HepG2 (cell line): Measurements from ENCODE around the gene SLC44A5. TPM values are rescaled to one million over a fixed set of nuclear protein-coding genes. Genes with fewer than 3 reads are reported as not detected.

ENCODE experiments used
- ATAC-seq: fragments of 200-7000 bp; cut with Tn5 transposase; 3 replicates; pipeline ENCODE4 v1.9.1; 2020; ENCODE audit warnings: mild to moderate bottlenecking, moderate library complexity
- BruUV-seq: library from RNA; stranded (reverse); fragments of 400-500 nt; replicated peaks from 2 replicates; lab custom pipeline; 2021; lab: Mats Ljungman, UMichigan
- CTCF ChIA-PET: fragments of 300-600 bp; formaldehyde crosslinking; extraction: SDS; loops from one replicate; lab custom pipeline; 2021; ENCODE audit warnings: low total read pairs, inconsistent platforms, low intra/inter-chr PET ratio; lab: Yijun Ruan, JAX
- POLR2A ChIA-PET: fragments of 350-600 bp; sonication (Branson Sonifier 250); formaldehyde crosslinking; loops from one replicate; lab custom pipeline; 2020; ENCODE audit warnings: antibody characterized with exemption, inconsistent platforms; lab: Yijun Ruan, JAX
- DNase-seq: peaks from one replicate; pipeline ENCODE4 v3.0.0-alpha.2; 2015; ENCODE audit warnings: low spot score
- FAIRE-seq: peaks from 3 replicates; lab custom pipeline; 2011; peaks lifted over from hg19 to GRCh38; lab: Jason Lieb, UNC
- H2AFZ ChIP-seq: one replicate; pipeline ENCODE4 v1.6.1; 2011; ENCODE audit warnings: low read length, inconsistent platforms
- H3K27ac ChIP-seq: fragments of 300-600 bp; 3 replicates; pipeline ENCODE4 v1.8.0; 2011; ENCODE audit warnings: mixed run types, mild to moderate bottlenecking, mixed read lengths, low read length, inconsistent platforms; ENCODE audit not compliant: insufficient read depth; ENCODE audit errors: extremely low read length
- H3K27me3 ChIP-seq, 2 experiments: fragments of 200-600 bp in 1 of 2; 2 replicates in 1 of 2; 3 replicates in 1 of 2; pipeline versions ENCODE4 v1.6.0 to v1.8.0; 2011; ENCODE audit warnings: low read length in 2 of 2, mild to moderate bottlenecking in 2 of 2, moderate library complexity in 2 of 2, inconsistent platforms in 1 of 2; ENCODE audit not compliant: insufficient read depth in 2 of 2, control insufficient read depth in 1 of 2
- H3K36me3 ChIP-seq, 2 experiments: fragments of 200-600 bp in 1 of 2; replicated peaks in 1 of 2; 2 replicates in 1 of 2; 3 replicates in 1 of 2; pipeline versions ENCODE4 v1.5.1 to v1.8.0; 2011; ENCODE audit warnings: low read length in 2 of 2, inconsistent platforms in 1 of 2; ENCODE audit not compliant: insufficient read depth in 2 of 2, control insufficient read depth in 1 of 2
- H3K4me1 ChIP-seq: 2 replicates; pipeline ENCODE4 v1.5.1; 2012; ENCODE audit warnings: low read length, inconsistent platforms; ENCODE audit not compliant: insufficient read depth
- H3K4me2 ChIP-seq: 2 replicates; pipeline ENCODE4 v1.6.0; 2011; ENCODE audit warnings: low read depth, low read length, inconsistent platforms
- H3K4me3 ChIP-seq, 3 experiments: fragments of 200-600 bp in 1 of 3; sonication (generic), shearing (Covaris generic) in 1 of 3; replicated peaks in 1 of 3; 2 replicates each; pipeline ENCODE4 v1.5.1; 2011 to 2016; ENCODE audit warnings: low read length in 3 of 3, inconsistent platforms in 2 of 3, low read depth in 2 of 3, mild to moderate bottlenecking in 2 of 3, control low read depth in 1 of 3, mixed read lengths in 1 of 3; ENCODE audit not compliant: insufficient read depth in 1 of 3
- H3K79me2 ChIP-seq: one replicate; pipeline ENCODE4 v1.6.1; 2011; ENCODE audit warnings: low read length, inconsistent platforms; ENCODE audit not compliant: insufficient read depth
- H3K9ac ChIP-seq: 2 replicates; pipeline ENCODE4 v1.6.0; 2011; ENCODE audit warnings: mild to moderate bottlenecking, low read depth, low read length, inconsistent platforms; ENCODE audit not compliant: insufficient read depth
- H3K9me3 ChIP-seq: 2 replicates; pipeline ENCODE4 v1.5.1; 2012; ENCODE audit warnings: mild to moderate bottlenecking, low read length
- H4K20me1 ChIP-seq: 2 replicates; pipeline ENCODE4 v1.6.0; 2011; ENCODE audit warnings: inconsistent platforms, mild to moderate bottlenecking, low read length, moderate library complexity; ENCODE audit not compliant: insufficient read depth
- ATAD3A ChIP-seq: sonication (generic); formaldehyde crosslinking; IDR thresholded peaks from 2 replicates; pipeline ENCODE4 v1.4.0; 2020; ENCODE audit warnings: missing genetic modification reagents
- KDM1A ChIP-seq: IDR thresholded peaks from 2 replicates; pipeline ENCODE4 v1.6.1; 2016; ENCODE audit warnings: missing compliant biosample characterization
- PHB2 ChIP-seq: fragments of 450-650 bp; IDR thresholded peaks from 2 replicates; pipeline ENCODE4 v1.6.1; 2018; ENCODE audit not compliant: partially characterized antibody
- SIX4 ChIP-seq: sonication (generic); formaldehyde crosslinking; IDR thresholded peaks from 2 replicates; pipeline ENCODE4 v1.4.0; 2020; ENCODE audit warnings: missing genetic modification reagents
- TCF12 ChIP-seq, 2 experiments: fragments of 450-650 bp in 1 of 2; sonication (generic) in 1 of 2; formaldehyde crosslinking in 1 of 2; IDR thresholded peaks; 2 replicates each; pipeline versions ENCODE4 v1.6.1 to v1.8.0; 2017 to 2022; ENCODE audit warnings: antibody characterized with exemption in 1 of 2, mild to moderate bottlenecking in 1 of 2, missing genetic modification reagents in 1 of 2, moderate library complexity in 1 of 2
- TFE3 ChIP-seq: IDR thresholded peaks from 2 replicates; pipeline ENCODE4 v1.6.1; 2016
- ZFP37 ChIP-seq: sonication (generic); formaldehyde crosslinking; IDR thresholded peaks from 2 replicates; pipeline ENCODE4 v1.4.0; 2020; ENCODE audit warnings: missing genetic modification reagents, borderline replicate concordance
- ZNF180 ChIP-seq: sonication (generic); formaldehyde crosslinking; IDR thresholded peaks from 2 replicates; pipeline ENCODE4 v1.4.0; 2020; ENCODE audit warnings: low read depth, missing genetic modification reagents, borderline replicate concordance
- ZNF205 ChIP-seq: IDR thresholded peaks from 2 replicates; pipeline ENCODE4 v1.6.1; 2018; ENCODE audit warnings: missing biosample characterization, missing genetic modification reagents
- ZNF3 ChIP-seq: IDR thresholded peaks from 2 replicates; pipeline ENCODE4 v1.7.0; 2017; ENCODE audit warnings: inconsistent platforms
- ZNF451 ChIP-seq: sonication (generic); formaldehyde crosslinking; IDR thresholded peaks from 2 replicates; pipeline ENCODE4 v1.5.0; 2020; ENCODE audit warnings: mild to moderate bottlenecking, missing genetic modification reagents
- ZNF614 ChIP-seq: IDR thresholded peaks from 2 replicates; pipeline ENCODE4 v1.6.1; 2018; ENCODE audit warnings: missing biosample characterization, missing genetic modification reagents, inconsistent platforms, borderline replicate concordance
- ZNF816 ChIP-seq: sonication (generic); formaldehyde crosslinking; IDR thresholded peaks from 2 replicates; pipeline ENCODE4 v1.8.0; 2022; ENCODE audit warnings: missing genetic modification reagents, mild to moderate bottlenecking, borderline replicate concordance
- ZSCAN31 ChIP-seq: sonication (generic); formaldehyde crosslinking; IDR thresholded peaks from 2 replicates; pipeline ENCODE4 v1.5.0; 2020; ENCODE audit warnings: low read depth, mild to moderate bottlenecking, missing genetic modification reagents
- ZSCAN5A ChIP-seq: sonication (generic); formaldehyde crosslinking; IDR thresholded peaks from 2 replicates; pipeline ENCODE4 v1.8.0; 2022; ENCODE audit warnings: mild to moderate bottlenecking, missing genetic modification reagents, borderline replicate concordance
- WGBS: methylation state at CpG from one replicate; pipeline ENCODE4 v1.1.6; 2017; ENCODE audit warnings: low lambda C conversion rate; 5-methylcytosine and 5-hydroxymethylcytosine counted together
- in situ Hi-C: cut with HindIII; loops from 2 replicates; pipeline ENCODE4 v1.10.0; 2017; ENCODE audit warnings: low pct_unique_long_range_greater_than_20kb; ENCODE audit not compliant: extremely low pct_ligation_motif_present
- intact Hi-C: fragments of 100-400 bp; cut with micrococcal nuclease; formaldehyde crosslinking; loops from one replicate; pipeline ENCODE4 v1.10.0; 2022; ENCODE audit not compliant: unreplicated experiment
- polyA plus RNA-seq, 8 experiments: library from polyadenylated mRNA; depleted of rRNA in 3 of 8; stranded (reverse) in 7 of 8; unstranded in 1 of 8; fragments of >200 nt; fragmentation: Illumina TruSeq in 4 of 8; extraction: Trizol in 4 of 8; gene quantifications; 2 replicates each; pipeline versions ENCODE4 v1.2.1 to v1.2.3, GENCODE V29; 2011 to 2016; ENCODE audit warnings: low read depth in 4 of 8, missing spikeins in 1 of 8, mixed read lengths in 1 of 8; ENCODE audit not compliant: insufficient read depth in 1 of 8
- total RNA-seq, 5 experiments: library from RNA; depleted of rRNA; stranded (reverse); fragments of >200 nt; fragmentation: Illumina TruSeq; extraction: Trizol; gene quantifications; 2 replicates each; pipeline ENCODE4 v1.2.3, GENCODE V29; 2016; ENCODE audit warnings: low read depth in 1 of 5

Gene SLC44A5
- total and polyA plus RNA-seq, 2 of the 13 experiments (the other 11 are each of a cell fraction or from before 2014, with no cell fraction given): 8.0 to 16.0 TPM

GRCh38 chr1:75423136-75423535, 187.8 kb downstream of the SLC44A5 start:
- POLR2A ChIA-PET: no interaction called here
- WGBS: 49% methylated on average over 4 of the region's 4 CpGs
- no peaks in the 10 kb centered on the region for H3K79me2 ChIP-seq
- intact Hi-C loops (loop anchor here (2.0 kb wide), 1 partner anchor 158 kb away; no protein-coding TSS in a partner anchor), in situ Hi-C loops (no loop called here)
- H4K20me1 ChIP-seq: no peaks in the 10 kb centered on the region
- no peak overlapping the region for H3K9ac ChIP-seq
- no peak for FAIRE-seq
- CTCF ChIA-PET: no interaction called here
- H2AFZ ChIP-seq: no peak overlapping the region
- no peaks in the 10 kb centered on the region for H3K36me3 ChIP-seq
- no peaks in the 10 kb centered on the region for H3K27me3 ChIP-seq
- no peak overlapping the region for H3K4me2 ChIP-seq
- H3K9me3 ChIP-seq: no peaks in the 10 kb centered on the region
- H3K4me3 ChIP-seq: no peak overlapping the region
- no TSS peak for BruUV-seq
- H3K27ac ChIP-seq: no peak overlapping the region
- H3K4me1 ChIP-seq: no peaks in the 10 kb centered on the region
- TF ChIP-seq ZNF614 (CRISPR knock-in tag) (no peak), ZSCAN31 (CRISPR knock-in tag) (no peak), PHB2 (no peak), ZNF816 (no peak), ZFP37 (CRISPR knock-in tag) (no peak), TCF12 (IDR thresholded peaks at IDR 0.05) (no peak), TCF12 (CRISPR knock-in tag; IDR thresholded peaks at IDR 0.05) (no peak), ZNF451 (CRISPR knock-in tag) (no peak), TFE3 (CRISPR knock-in tag) (no peak), ZNF3 (CRISPR knock-in tag) (no peak), KDM1A (CRISPR knock-in tag) (no peak), ZNF180 (no peak), ATAD3A (CRISPR knock-in tag) (no peak), ZNF205 (CRISPR knock-in tag) (no peak), ZSCAN5A (CRISPR knock-in tag) (no peak), SIX4 (CRISPR knock-in tag) (no peak)
- no peak for ATAC-seq
- DNase-seq: no peak
